H1 (cell line): ENCODE measurements around the gene ZDHHC19. TPM values are rescaled to one million over a fixed set of nuclear protein-coding genes. Genes with fewer than 3 reads are reported as not detected.

Experiments
- CTCF ChIA-PET: fragments of 300-600 bp; sonication (Branson Sonifier 250); formaldehyde crosslinking; loops from one replicate; lab custom pipeline; 2021; ENCODE audit not compliant: partially characterized antibody; lab: Charles Lee
- POLR2A ChIA-PET: fragments of 300-600 bp; sonication (Branson Sonifier 250); formaldehyde crosslinking; loops from one replicate; lab custom pipeline; 2021; ENCODE audit warnings: inconsistent platforms; ENCODE audit not compliant: partially characterized antibody; lab: Charles Lee
- DNase-seq, 2 experiments: peaks; one replicate each; pipeline versions ENCODE4 v3.0.0 to v3.0.0-alpha.2; 2010 to 2022; ENCODE audit warnings: low spot score in 2 of 2, low read depth in 1 of 2, mixed read lengths in 1 of 2
- FAIRE-seq: peaks from 2 replicates; lab custom pipeline; 2011; peaks lifted over from hg19 to GRCh38; lab: Jason Lieb, UNC
- H2AFZ ChIP-seq: 2 replicates; pipeline ENCODE4 v1.8.1; 2012; ENCODE audit warnings: low read length, inconsistent platforms
- H2AK5ac ChIP-seq: 2 replicates; pipeline ENCODE4 v1.6.1; 2013; ENCODE audit warnings: low read depth, low read length
- H2BK120ac ChIP-seq: replicated peaks from 2 replicates; pipeline ENCODE3; 2013; ENCODE audit warnings: low read depth, low read length, inconsistent platforms
- H2BK12ac ChIP-seq: 2 replicates; pipeline ENCODE4 v1.6.1; 2013; ENCODE audit warnings: low read depth, low read length
- H2BK15ac ChIP-seq: 2 replicates; pipeline ENCODE4 v1.6.1; 2013; ENCODE audit warnings: low read length
- H2BK20ac ChIP-seq: 2 replicates; pipeline ENCODE4 v1.6.1; 2013; ENCODE audit warnings: low read length
- H2BK5ac ChIP-seq: 2 replicates; pipeline ENCODE4 v1.6.1; 2013; ENCODE audit warnings: low read depth, low read length
- H3K14ac ChIP-seq: 2 replicates; pipeline ENCODE4 v1.6.1; 2013; ENCODE audit warnings: inconsistent platforms; ENCODE audit not compliant: insufficient read length
- H3K18ac ChIP-seq: 2 replicates; pipeline ENCODE4 v1.6.1; 2013; ENCODE audit warnings: low read length; ENCODE audit errors: extremely low read depth
- H3K23ac ChIP-seq: 2 replicates; pipeline ENCODE4 v1.6.1; 2013; ENCODE audit warnings: inconsistent platforms; ENCODE audit not compliant: insufficient read length
- H3K23me2 ChIP-seq: 2 replicates; pipeline ENCODE4 v1.6.1; 2013; ENCODE audit warnings: low read depth, low read length
- H3K27ac ChIP-seq: 2 replicates; pipeline ENCODE4 v1.6.1; 2011; ENCODE audit warnings: low read depth, low read length, inconsistent platforms
- H3K27me3 ChIP-seq, 4 experiments: replicated peaks in 1 of 4; 1 replicate in 1 of 4; 2 replicates in 3 of 4; pipeline versions ENCODE4 v1.6.1 to v1.8.1; 2011 to 2013; ENCODE audit warnings: low read length in 3 of 4, mild to moderate bottlenecking in 3 of 4, inconsistent platforms in 2 of 4, mixed read lengths in 2 of 4, moderate library complexity in 1 of 4; ENCODE audit not compliant: control insufficient read depth in 3 of 4, insufficient read depth in 3 of 4; ENCODE audit errors: extremely low read depth in 1 of 4
- H3K36me3 ChIP-seq, 4 experiments: 2 replicates each; pipeline versions ENCODE4 v1.6.1 to v1.8.1; 2011 to 2013; ENCODE audit warnings: mild to moderate bottlenecking in 4 of 4, low read length in 3 of 4, moderate library complexity in 2 of 4, control low read depth in 1 of 4, inconsistent platforms in 1 of 4; ENCODE audit not compliant: insufficient read depth in 4 of 4, control insufficient read depth in 2 of 4
- H3K4ac ChIP-seq: replicated peaks from 2 replicates; pipeline ENCODE3; 2013; ENCODE audit warnings: low read length, low read depth, mixed read lengths, inconsistent platforms; ENCODE audit not compliant: insufficient read length
- H3K4me1 ChIP-seq, 4 experiments: replicated peaks in 1 of 4; 1 replicate in 1 of 4; 2 replicates in 3 of 4; pipeline versions ENCODE4 v1.6.1 to v1.8.1; 2011 to 2013; ENCODE audit warnings: low read length in 3 of 4, inconsistent platforms in 2 of 4, mixed read lengths in 1 of 4; ENCODE audit not compliant: insufficient read depth in 4 of 4, control insufficient read depth in 3 of 4
- H3K4me2 ChIP-seq, 2 experiments: 2 replicates each; pipeline versions ENCODE4 v1.6.1 to v1.8.1; 2011 to 2013; ENCODE audit warnings: low read depth in 2 of 2, low read length in 2 of 2, control low read depth in 1 of 2, inconsistent platforms in 1 of 2, mild to moderate bottlenecking in 1 of 2; ENCODE audit not compliant: insufficient read depth in 1 of 2
- H3K4me3 ChIP-seq, 4 experiments: fragments of 200-600, 300-600 bp in 1 of 4; sonication (generic), shearing (Covaris generic), sonication (Bioruptor Twin) in 1 of 4; 2 replicates each; pipeline versions ENCODE4 v1.5.1 to v1.8.1; 2011 to 2016; ENCODE audit warnings: low read length in 4 of 4, low read depth in 3 of 4, control low read depth in 2 of 4, inconsistent platforms in 2 of 4, mild to moderate bottlenecking in 2 of 4, mixed read lengths in 1 of 4, moderate library complexity in 1 of 4; ENCODE audit not compliant: insufficient read depth in 2 of 4; ENCODE audit errors: extremely low read depth in 1 of 4
- H3K56ac ChIP-seq: replicated peaks from 2 replicates; pipeline ENCODE3; 2013; ENCODE audit warnings: low read depth, mild to moderate bottlenecking, mixed read lengths, low read length, inconsistent platforms; ENCODE audit not compliant: insufficient read length
- H3K79me1 ChIP-seq: 2 replicates; pipeline ENCODE4 v1.6.1; 2013; ENCODE audit warnings: low read depth, low read length, control low read depth
- H3K79me2 ChIP-seq, 2 experiments: 2 replicates each; pipeline versions ENCODE4 v1.6.1 to v1.8.1; 2012 to 2013; ENCODE audit warnings: low read length in 2 of 2, mild to moderate bottlenecking in 2 of 2, inconsistent platforms in 1 of 2; ENCODE audit not compliant: insufficient read depth in 2 of 2, control insufficient read depth in 1 of 2
- H3K9ac ChIP-seq, 4 experiments: replicated peaks in 1 of 4; 1 replicate in 1 of 4; 2 replicates in 3 of 4; pipeline versions ENCODE4 v1.6.1 to v1.8.1; 2011 to 2013; ENCODE audit warnings: low read depth in 3 of 4, low read length in 3 of 4, control low read depth in 2 of 4, mild to moderate bottlenecking in 2 of 4, moderate library complexity in 2 of 4, inconsistent platforms in 1 of 4; ENCODE audit errors: extremely low read depth in 1 of 4
- H3K9me3 ChIP-seq, 2 experiments: 2 replicates each; pipeline versions ENCODE4 v1.6.1 to v1.8.1; 2012 to 2013; ENCODE audit warnings: mild to moderate bottlenecking in 2 of 2, moderate library complexity in 2 of 2, control low read depth in 1 of 2, inconsistent platforms in 1 of 2, low read depth in 1 of 2, low read length in 1 of 2, mixed read lengths in 1 of 2; ENCODE audit not compliant: insufficient read depth in 2 of 2
- H4K20me1 ChIP-seq, 2 experiments: replicated peaks in 1 of 2; 2 replicates each; pipeline versions ENCODE3 to v1.8.1; 2011 to 2013; ENCODE audit warnings: inconsistent platforms in 2 of 2, low read length in 2 of 2, mild to moderate bottlenecking in 1 of 2; ENCODE audit not compliant: insufficient read depth in 2 of 2, control insufficient read depth in 1 of 2
- H4K5ac ChIP-seq: 2 replicates; pipeline ENCODE4 v1.6.1; 2013; ENCODE audit warnings: low read length, low read depth, mixed read lengths, inconsistent platforms; ENCODE audit not compliant: insufficient read length
- H4K8ac ChIP-seq: 2 replicates; pipeline ENCODE4 v1.8.0; 2013; ENCODE audit warnings: mild to moderate bottlenecking, moderate library complexity, low read length, inconsistent platforms; ENCODE audit not compliant: insufficient read depth; ENCODE audit errors: extremely low read depth
- H4K91ac ChIP-seq: replicated peaks from 2 replicates; pipeline ENCODE3; 2013; ENCODE audit warnings: low read length, mixed read lengths, inconsistent platforms; ENCODE audit not compliant: insufficient read length
- ASH2L ChIP-seq: fragments of 200-600, 300-600 bp; sonication (generic); IDR thresholded peaks from one replicate; pipeline ENCODE4 v1.7.1; 2017; ENCODE audit warnings: low read length
- ATF3 ChIP-seq: IDR thresholded peaks from 2 replicates; pipeline ENCODE4 v1.6.1; 2011; ENCODE audit warnings: low read depth, mild to moderate bottlenecking, low read length; ENCODE audit not compliant: insufficient read depth
- CHD2 ChIP-seq: IDR thresholded peaks from 2 replicates; pipeline ENCODE4 v1.6.1; 2012; ENCODE audit warnings: low read length, improper control_type of control experiment
- CTCF ChIP-seq, 3 experiments: IDR thresholded peaks; 1 replicate in 2 of 3; 2 replicates in 1 of 3; pipeline versions ENCODE4 v1.5.1 to v1.6.1; 2011; ENCODE audit warnings: low read length in 3 of 3, mild to moderate bottlenecking in 3 of 3, inconsistent platforms in 2 of 3, low read depth in 1 of 3, moderate library complexity in 1 of 3; ENCODE audit not compliant: insufficient read depth in 1 of 3; ENCODE audit errors: control extremely low read depth in 1 of 3
- GTF2F1 ChIP-seq: IDR thresholded peaks from 2 replicates; pipeline ENCODE4 v1.6.1; 2012; ENCODE audit warnings: low read depth, low read length, improper control_type of control experiment, borderline replicate concordance
- JUND ChIP-seq: IDR thresholded peaks from 2 replicates; pipeline ENCODE4 v1.6.1; 2011; ENCODE audit warnings: mild to moderate bottlenecking, improper control_type of control experiment, low read length
- MAX ChIP-seq: IDR thresholded peaks from 2 replicates; pipeline ENCODE4 v1.6.1; 2012; ENCODE audit warnings: inconsistent platforms
- NRF1 ChIP-seq: IDR thresholded peaks from 2 replicates; pipeline ENCODE4 v1.6.1; 2011; ENCODE audit warnings: mild to moderate bottlenecking, low read depth, low read length, improper control_type of control experiment
- SIRT6 ChIP-seq: IDR thresholded peaks from one replicate; pipeline ENCODE4 v1.7.1; 2012; ENCODE audit warnings: low read length, inconsistent platforms
- SIX5 ChIP-seq: IDR thresholded peaks from 2 replicates; pipeline ENCODE4 v1.6.1; 2011; ENCODE audit warnings: mild to moderate bottlenecking, low read depth, low read length
- SP4 ChIP-seq: IDR thresholded peaks from 2 replicates; pipeline ENCODE4 v1.6.1; 2012; ENCODE audit warnings: low read length, inconsistent platforms
- TCF12 ChIP-seq: IDR thresholded peaks from 2 replicates; pipeline ENCODE4 v1.6.1; 2011; ENCODE audit warnings: low read depth, mild to moderate bottlenecking, low read length
- WGBS, 2 experiments: shearing (Covaris generic) in 1 of 2; methylation state at CpG; one replicate each; pipeline versions ENCODE4 v1.1.6 to v1.1.7; 2013 to 2015; ENCODE audit warnings: low lambda C conversion rate in 2 of 2, mixed read lengths in 2 of 2, inconsistent platforms in 1 of 2, low coverage in 1 of 2, missing lambda C conversion rate in 1 of 2; ENCODE audit not compliant: insufficient replicate concordance in 2 of 2, insufficient coverage in 1 of 2, insufficient read length in 1 of 2; ENCODE audit errors: extremely low coverage in 1 of 2, missing lambda C conversion rate in 1 of 2; 5-methylcytosine and 5-hydroxymethylcytosine counted together
- polyA plus RNA-seq, 7 experiments: library from polyadenylated mRNA; depleted of rRNA in 3 of 7; stranded (reverse) in 5 of 7; unstranded in 2 of 7; fragments of >200 nt in 5 of 7; fragments of 200-250 nt in 2 of 7; gene quantifications; 1 replicate in 5 of 7; 2 replicates in 1 of 7; 4 replicates in 1 of 7; pipeline versions ENCODE4 v1.2.1 to v1.2.3, GENCODE V29; 2011 to 2013; ENCODE audit warnings: missing spikeins in 2 of 7, mixed read lengths in 2 of 7
- total RNA-seq: library from RNA; stranded (reverse); fragmentation: NEBNext Ultra II Directional; extraction: Animal tissue kit (Norgen Biotek cat#: 25700); gene quantifications from 2 replicates; pipeline ENCODE4 v1.2.1, GENCODE V29; 2021

Gene ZDHHC19
- total and polyA plus RNA-seq, 2 of the 8 experiments (the other 6 are each of a cell fraction or from before 2014, with no cell fraction given) = 2.5 to 4.1 TPM

- Histone ChIP-seq H4K20me1 (no peaks in the 10 kb centered on the region), H3K23ac (no peak overlapping the region), H3K4me3 (no peak overlapping the region), H3K9ac (no peak overlapping the region), H3K4me2 (no peak overlapping the region), H3K18ac (no peak overlapping the region), H4K8ac (no peak overlapping the region), H4K5ac (no peak overlapping the region), H2AFZ (no peak overlapping the region), H2BK15ac (no peak overlapping the region), H3K56ac (no peak overlapping the region), H3K79me1 (no peaks in the 10 kb centered on the region), H4K91ac (no peak overlapping the region), H3K27ac (no peak overlapping the region), H2BK120ac (no peak overlapping the region), H3K4ac (no peak overlapping the region), H3K79me2 (no peaks in the 10 kb centered on the region), H2AK5ac (no peak overlapping the region), H3K27me3 (no peaks in the 10 kb centered on the region), H2BK20ac (no peak overlapping the region), H2BK12ac (no peak overlapping the region), H3K36me3 (peaks cover 0 to 6% (median 0%) of the 10 kb centered on the region in 4 experiments; a peak in 2 of 8 replicates), H2BK5ac (no peak overlapping the region), H3K9me3 (no peaks in the 10 kb centered on the region), H3K4me1 (no peaks in the 10 kb centered on the region), H3K14ac (no peak overlapping the region), H3K23me2 (no peaks in the 10 kb centered on the region)
- CTCF ChIA-PET = interaction anchor here (0.6 to 1.2 kb wide), 5 partner anchors 13 to 267 kb away, joined by 3 to 4 read pairs (median 3); no protein-coding TSS in a partner anchor
- POLR2A ChIA-PET = no interaction called here
- FAIRE-seq (no peak), DNase-seq (no peak)
- 82% methylated on average over 1 of the region's 1 CpG; no CpG with 5 or more reads in 1 of the 2 experiments for WGBS, 2 experiments
- TF ChIP-seq GTF2F1 = no peak
- TF ChIP-seq SIX5 = no peak
- TF ChIP-seq SIRT6 = no peak
- TF ChIP-seq MAX = no peak
- no peak for TF ChIP-seq NRF1
- TF ChIP-seq ASH2L = no peak
- TF ChIP-seq JUND = no peak
- TF ChIP-seq ATF3 = no peak
- no peak for TF ChIP-seq TCF12
- TF ChIP-seq SP4 = no peak
- no peak for TF ChIP-seq CTCF (IDR thresholded peaks at IDR 0.05; ENCODE audit: control extremely low read depth in 1 of 3, insufficient read depth in 1 of 3, low read depth in 1 of 3, low read length in 3 of 3)
- no peak for TF ChIP-seq CHD2
Observed at GRCh38 chr3:196255776-196256175, 44.6 kb upstream of the ZDHHC19 start.
